Measurements from ENCODE around the gene HOXB7.

HOXB7 gene

DNA sequence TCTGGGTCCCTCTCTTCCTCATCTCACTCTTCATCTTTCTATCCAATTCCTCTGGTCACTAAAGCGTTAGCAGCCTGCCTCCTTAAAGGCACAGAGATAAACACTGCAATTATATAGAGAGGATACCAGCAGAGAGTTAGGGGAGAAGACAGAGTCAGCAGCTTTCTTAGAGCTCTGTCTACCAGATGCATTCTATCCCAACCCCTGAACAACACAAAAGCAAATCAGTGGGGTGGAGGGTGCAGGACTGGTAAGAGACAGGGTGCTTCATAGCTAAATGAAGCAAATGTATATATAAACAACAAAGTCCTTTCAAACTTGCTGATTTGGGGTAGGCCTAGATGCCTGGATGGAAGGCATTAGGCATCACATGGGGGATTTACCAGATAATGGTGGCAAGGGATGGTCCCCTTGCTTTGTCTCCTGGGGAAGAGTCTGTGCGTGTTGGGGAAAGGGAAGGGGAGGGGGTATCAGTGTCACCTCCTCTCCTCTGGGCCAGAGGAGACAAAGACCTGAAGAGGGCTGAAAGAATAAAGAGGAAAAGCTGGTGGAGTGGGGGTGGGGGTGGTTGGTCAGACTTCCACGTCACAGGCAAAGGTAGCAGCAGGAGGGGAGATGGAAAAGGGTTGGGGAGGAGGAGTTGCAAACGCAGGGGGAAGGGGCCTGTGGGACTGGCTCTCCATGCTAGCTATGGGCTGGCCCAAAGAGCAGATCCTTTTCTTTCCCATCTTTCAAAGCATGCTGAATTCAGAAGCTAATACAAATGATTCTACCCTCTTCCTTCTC, 44.7 kb downstream of the HOXB7 start:
- no peak for DNase-seq (ENCODE audit: low spot score)

DNA sequence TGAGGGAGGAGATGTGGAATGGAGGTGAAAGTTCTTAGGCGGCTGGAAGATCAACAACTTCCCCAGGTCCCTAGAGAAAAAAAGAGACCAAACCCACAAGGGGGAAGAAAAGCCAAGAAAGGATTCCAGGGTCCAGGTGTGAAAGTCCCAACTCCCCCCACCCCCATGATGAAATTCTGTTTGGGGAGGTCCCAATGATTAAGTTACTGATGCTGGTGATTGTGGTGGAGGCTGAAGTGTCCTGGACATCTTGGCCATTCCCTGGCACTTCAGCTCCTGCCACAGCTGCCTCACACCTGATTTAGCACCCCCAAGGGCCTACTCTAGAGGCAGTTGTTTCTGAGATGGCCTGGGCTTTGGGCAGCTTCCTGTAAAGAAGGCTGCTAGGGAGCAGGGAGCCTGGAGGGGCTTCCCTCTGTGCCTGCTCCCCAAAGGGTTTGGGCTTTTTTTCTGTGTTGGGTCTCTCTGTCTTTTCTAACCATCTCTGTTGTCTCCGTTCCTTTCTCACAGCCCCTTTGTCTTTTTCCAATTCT, 45.7 kb downstream of the HOXB7 start:
- no peak for DNase-seq (ENCODE audit: low spot score)

DNA sequence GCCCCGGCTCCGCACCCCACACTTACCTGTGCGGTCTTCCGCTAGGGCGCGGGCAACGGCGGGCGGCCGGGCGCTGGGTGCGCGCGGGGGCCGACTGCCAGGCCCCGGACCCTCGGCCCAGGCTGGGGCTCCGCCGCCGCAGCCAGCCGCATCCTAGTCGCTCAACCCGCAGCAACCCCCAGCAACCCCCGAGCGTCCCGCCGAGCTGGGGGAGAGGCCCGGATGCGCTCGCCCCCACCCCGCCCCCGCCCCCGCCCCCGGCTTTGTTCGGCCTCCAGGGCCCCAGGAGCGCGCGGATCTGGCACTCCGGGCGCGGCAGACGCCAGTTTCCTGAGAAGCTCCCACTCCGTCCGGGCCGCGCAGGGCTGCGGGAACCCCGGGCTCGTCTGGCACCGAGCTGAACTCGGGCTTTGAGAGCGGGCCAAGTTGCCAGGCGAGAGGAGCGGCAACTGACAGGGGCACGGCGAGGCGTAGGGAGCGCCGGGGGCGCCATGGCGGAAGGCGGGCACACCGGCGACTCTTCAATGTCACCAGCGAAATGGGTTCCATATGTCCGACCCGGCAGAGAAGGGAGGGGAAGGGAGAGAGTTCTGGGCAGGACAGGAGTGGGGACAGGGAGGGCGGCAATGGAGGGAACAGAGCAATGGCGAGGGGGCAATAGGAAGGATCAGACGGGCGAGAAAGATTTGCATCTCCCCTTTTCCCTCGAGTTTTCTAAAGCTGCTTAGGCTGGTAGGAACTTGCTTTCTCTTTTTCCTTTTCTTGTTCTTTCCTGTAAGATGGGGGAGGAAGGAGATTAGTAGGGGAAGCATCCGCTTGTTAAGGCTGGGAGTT, 46.4 kb downstream of the HOXB7 start:
- no peak for DNase-seq (ENCODE audit: low spot score)

GRCh38 chr17:48563867-48564187, 47.0 kb downstream of the HOXB7 start:
- DNase-seq (ENCODE audit: low spot score) = no peak

DNA sequence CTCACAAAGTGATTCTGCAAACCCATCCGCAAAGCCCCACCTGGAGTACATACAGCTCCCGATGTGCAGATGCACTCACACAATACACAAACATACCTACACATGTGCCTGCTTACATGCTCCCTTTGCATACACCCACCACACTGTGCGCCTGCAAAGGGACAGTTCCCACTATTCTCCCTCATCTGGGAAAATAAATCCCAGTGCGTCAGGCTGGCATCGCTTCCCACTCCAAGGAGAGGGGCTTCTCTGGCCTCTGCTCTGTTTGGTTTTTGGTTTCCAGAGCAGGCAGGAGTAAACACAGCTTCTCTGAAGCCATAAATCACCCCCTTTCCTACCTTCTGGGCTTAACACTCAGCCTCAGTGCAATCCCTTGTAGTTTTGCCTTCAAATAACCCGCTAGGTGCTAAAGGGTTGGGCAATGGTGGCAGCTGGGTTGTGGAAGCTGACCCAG, 47.4 kb downstream of the HOXB7 start:
- DNase-seq (ENCODE audit: low spot score) = no peak

DNA sequence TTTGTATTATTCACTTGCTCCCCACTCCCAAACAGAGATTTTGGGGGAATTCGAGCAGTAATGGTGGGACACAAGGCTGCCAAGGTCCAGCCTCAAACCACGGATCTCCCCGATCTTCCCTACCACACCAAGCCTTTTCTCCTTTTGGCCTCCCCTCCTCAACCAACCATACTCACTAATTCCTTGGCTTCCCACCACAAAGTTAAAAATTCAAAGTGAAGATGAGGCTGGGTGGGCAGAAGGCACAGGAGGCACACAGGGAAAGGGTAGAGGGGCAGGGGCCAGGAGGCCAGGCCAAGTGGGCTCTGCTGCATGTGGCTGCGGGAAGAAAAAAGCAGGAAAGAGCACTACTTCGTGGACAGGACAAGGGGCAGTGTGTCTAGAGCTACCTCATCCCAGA, 47.9 kb downstream of the HOXB7 start:
- DNase-seq (ENCODE audit: low spot score) = no peak

GRCh38 chr17:48561884-48562810, 48.7 kb downstream of the HOXB7 start:
- DNase-seq (ENCODE audit: low spot score) = no peak

DNA sequence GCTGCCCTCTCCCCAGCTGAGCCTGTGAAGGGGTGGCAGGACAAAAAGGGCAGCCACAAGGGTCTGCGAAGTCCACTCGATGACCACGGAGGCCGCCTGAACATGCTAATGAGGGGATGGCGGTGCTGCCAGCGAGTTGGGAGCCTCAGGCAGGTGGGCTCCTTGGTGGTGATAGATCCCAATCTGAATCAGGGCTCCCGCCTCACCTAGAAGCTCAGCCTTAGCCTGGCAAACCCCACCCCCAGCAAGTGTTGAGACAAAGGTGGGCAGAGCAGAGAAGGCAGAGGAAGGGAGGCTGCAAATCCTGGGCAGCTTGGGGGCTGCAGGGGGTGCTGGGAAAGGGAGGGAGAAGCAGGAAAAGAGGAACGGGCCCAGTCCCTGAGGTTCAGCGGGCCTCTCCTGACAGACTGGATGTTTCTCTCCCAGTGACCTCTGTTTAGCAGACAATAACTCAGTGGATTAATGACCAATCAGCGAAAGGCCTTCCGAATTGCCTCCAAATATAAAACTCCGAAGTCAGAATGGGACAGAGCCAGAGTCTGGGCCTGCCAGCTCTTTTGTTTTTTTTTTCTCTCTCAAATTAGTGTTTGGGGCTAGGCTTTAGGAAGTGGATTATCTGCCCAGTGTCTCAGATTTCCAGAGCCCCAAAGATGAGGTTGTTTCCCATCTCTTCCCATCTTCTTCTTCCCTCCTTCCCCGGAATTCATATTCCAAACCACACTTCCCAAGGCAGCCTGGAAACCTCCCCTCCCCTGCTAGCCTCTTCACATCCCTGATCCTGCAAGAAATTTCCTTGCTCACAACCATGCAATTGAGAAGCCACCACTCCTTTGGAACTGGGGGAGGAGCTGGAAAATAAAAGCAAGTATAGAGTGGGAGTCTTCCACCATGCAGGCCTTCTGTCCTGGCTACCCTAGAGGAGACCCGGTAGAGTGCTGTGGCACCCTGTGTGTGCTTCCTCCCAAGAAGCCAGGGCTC, 50.7 kb downstream of the HOXB7 start:
- no peak for DNase-seq (ENCODE audit: low spot score)

DNA sequence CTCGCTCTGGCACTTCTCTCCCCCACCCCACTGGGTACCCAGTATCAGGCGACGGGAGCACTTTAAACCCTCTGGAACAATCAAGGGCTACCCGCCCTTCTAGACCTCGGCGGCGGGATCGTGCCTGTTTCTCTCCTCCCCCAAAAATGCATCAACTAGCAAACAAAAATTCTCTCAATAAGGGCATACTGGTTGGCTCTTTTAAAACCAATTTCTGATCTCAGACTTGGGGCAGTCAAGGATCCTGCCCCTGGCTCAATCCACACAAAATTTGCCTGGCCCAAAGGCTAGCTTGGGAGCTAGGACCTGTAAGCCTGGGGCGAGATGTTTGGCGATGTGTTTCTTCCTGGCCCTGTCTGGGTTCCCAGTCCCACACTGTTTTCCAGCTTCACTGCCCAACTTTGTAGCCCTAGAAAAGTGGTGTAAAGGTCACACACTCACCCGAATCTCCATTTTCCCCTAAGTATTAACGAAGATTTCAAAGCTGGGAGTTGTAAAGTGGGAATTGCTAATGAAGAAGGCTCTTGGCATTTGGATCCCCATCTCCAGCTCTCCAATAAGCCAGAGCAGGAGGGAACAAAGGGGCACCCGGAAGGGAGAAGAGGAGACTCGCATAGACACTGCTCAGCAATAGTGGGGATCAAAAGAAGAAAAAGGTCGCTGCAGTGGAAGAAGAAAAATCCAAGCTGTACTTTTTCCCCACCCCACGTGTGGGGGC, 51.5 kb downstream of the HOXB7 start:
- DNase-seq (ENCODE audit: low spot score) = no peak

GRCh38 chr17:48558831-48559121, 52.0 kb downstream of the HOXB7 start:
- no peak for DNase-seq (ENCODE audit: low spot score)

- DNase-seq (ENCODE audit: low spot score) = no peak
Measured at GRCh38 chr17:48558057-48558830, 52.6 kb downstream of the HOXB7 start.
